ENCODE results near the gene HSPB1. TPM values are rescaled to one million over a fixed set of nuclear protein-coding genes. Genes with fewer than 3 reads are reported as not detected.
"Not testable (repeated sequence)": the region's sequence is repeated elsewhere in the genome, so short reads cannot be mapped to it uniquely, and the experiment has no call there.

Gene HSPB1
- total RNA-seq, 1 donor from 2014 or later: 80.4 TPM

- Histone ChIP-seq H3K4me3 (ENCODE audit: low read length in 3 of 3) (peak overlapping the region; percentile 31 to 43 (median 40)), H3K9ac (ENCODE audit: low read depth in 1 of 3, low read length in 3 of 3) (peak overlapping the region in 1 of 3 donors; percentile 55), H3K27ac (ENCODE audit: low read depth, low read length) (no peak overlapping the region), H3K4me1 (ENCODE audit: control insufficient read depth in 3 of 3, insufficient read depth in 3 of 3, low read length in 3 of 3) (no peaks in the 10 kb centered on the region), H3K27me3 (ENCODE audit: control insufficient read depth in 3 of 3, insufficient read depth in 3 of 3, low read length in 3 of 3) (peaks cover 14 to 36% (median 29%) of the 10 kb centered on the region in 3 donors), H3K36me3 (ENCODE audit: control insufficient read depth in 3 of 3, insufficient read depth in 3 of 3, low read length in 3 of 3) (no peaks in the 10 kb centered on the region), H3K9me3 (ENCODE audit: control insufficient read depth in 3 of 3, low read length in 3 of 3) (no peaks in the 10 kb centered on the region)
Measured at GRCh38 chr7:76281006-76281705, 21.3 kb upstream of the HSPB1 start.

GRCh38 chr7:76281706-76282343, 20.6 kb upstream of the HSPB1 start:
- peak overlapping the region in 1 of 3 donors; percentile 32 for H3K9ac ChIP-seq (ENCODE audit: low read depth in 1 of 3, low read length in 3 of 3)
- H3K36me3 ChIP-seq (ENCODE audit: control insufficient read depth in 3 of 3, insufficient read depth in 3 of 3, low read length in 3 of 3): no peaks in the 10 kb centered on the region
- H3K4me3 ChIP-seq (ENCODE audit: low read length in 3 of 3): peak overlapping the region in 1 of 3 donors; percentile 30
- no peak overlapping the region for H3K27ac ChIP-seq (ENCODE audit: low read depth, low read length)
- H3K4me1 ChIP-seq (ENCODE audit: control insufficient read depth in 3 of 3, insufficient read depth in 3 of 3, low read length in 3 of 3): no peaks in the 10 kb centered on the region
- peaks cover 14 to 31% (median 23%) of the 10 kb centered on the region in 3 donors for H3K27me3 ChIP-seq (ENCODE audit: control insufficient read depth in 3 of 3, insufficient read depth in 3 of 3, low read length in 3 of 3)
- no peaks in the 10 kb centered on the region for H3K9me3 ChIP-seq (ENCODE audit: control insufficient read depth in 3 of 3, low read length in 3 of 3)

GRCh38 chr7:76282344-76283253, 19.9 kb upstream of the HSPB1 start:
- Histone ChIP-seq H3K9ac (ENCODE audit: low read depth in 1 of 3, low read length in 3 of 3) (peak overlapping the region in 1 of 3 donors; percentile 16), H3K36me3 (ENCODE audit: control insufficient read depth in 3 of 3, insufficient read depth in 3 of 3, low read length in 3 of 3) (no peaks in the 10 kb centered on the region), H3K27ac (ENCODE audit: low read depth, low read length) (no peak overlapping the region), H3K27me3 (ENCODE audit: control insufficient read depth in 3 of 3, insufficient read depth in 3 of 3, low read length in 3 of 3) (peaks cover 14 to 28% (median 19%) of the 10 kb centered on the region in 3 donors), H3K9me3 (ENCODE audit: control insufficient read depth in 3 of 3, low read length in 3 of 3) (no peaks in the 10 kb centered on the region), H3K4me1 (ENCODE audit: control insufficient read depth in 3 of 3, insufficient read depth in 3 of 3, low read length in 3 of 3) (no peaks in the 10 kb centered on the region), H3K4me3 (ENCODE audit: low read length in 3 of 3) (peak overlapping the region in 1 of 3 donors; percentile 40)

DNA sequence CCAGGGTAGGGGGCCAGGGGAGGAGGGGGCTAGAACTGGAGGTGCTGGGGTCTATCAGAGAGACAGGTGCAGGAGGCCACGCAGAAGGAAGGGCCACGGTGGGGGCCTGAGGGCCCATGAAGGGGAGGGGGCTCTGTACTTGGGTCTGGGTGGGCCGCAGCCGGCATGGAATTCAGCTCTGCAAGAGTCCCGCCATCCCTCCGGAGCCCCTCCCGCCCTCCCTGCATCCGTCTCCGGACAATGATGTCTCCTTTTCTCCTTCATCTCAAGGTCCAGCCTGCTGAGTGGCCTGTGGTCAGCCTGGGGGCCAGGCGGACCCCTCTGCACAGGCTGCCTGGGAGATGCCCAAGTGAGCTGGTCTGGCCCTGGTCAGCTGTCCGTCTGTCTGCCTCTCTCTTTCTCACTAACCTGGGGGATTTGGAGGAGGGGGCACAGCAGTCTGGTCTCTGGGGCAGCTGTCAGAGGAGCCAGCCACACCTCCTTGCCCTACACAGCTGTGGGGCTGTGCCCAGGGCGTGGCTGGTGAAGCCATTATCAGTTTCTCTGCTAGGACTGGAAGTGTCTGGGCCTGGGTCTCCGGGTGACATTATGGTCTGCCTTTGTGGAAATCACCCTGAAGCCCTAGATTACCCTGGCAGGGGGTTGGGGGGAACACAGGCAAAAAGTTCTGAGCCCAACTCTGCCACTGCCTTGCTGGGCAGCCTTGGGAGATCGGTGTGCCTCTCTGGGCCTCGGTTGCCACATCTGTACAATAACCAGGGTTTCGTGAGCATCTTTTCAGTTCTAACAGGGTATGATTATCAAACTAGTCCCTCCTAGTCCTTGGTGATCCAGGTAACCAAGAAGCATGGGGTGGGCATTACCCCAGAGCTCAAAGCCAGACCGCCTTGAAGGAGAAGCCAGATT, 19.0 kb upstream of the HSPB1 start:
- H3K9ac ChIP-seq (ENCODE audit: low read depth in 1 of 3, low read length in 3 of 3): no peak overlapping the region
- peaks cover 14 to 28% (median 17%) of the 10 kb centered on the region in 3 donors for H3K27me3 ChIP-seq (ENCODE audit: control insufficient read depth in 3 of 3, insufficient read depth in 3 of 3, low read length in 3 of 3)
- no peaks in the 10 kb centered on the region for H3K36me3 ChIP-seq (ENCODE audit: control insufficient read depth in 3 of 3, insufficient read depth in 3 of 3, low read length in 3 of 3)
- no peaks in the 10 kb centered on the region for H3K4me1 ChIP-seq (ENCODE audit: control insufficient read depth in 3 of 3, insufficient read depth in 3 of 3, low read length in 3 of 3)
- H3K9me3 ChIP-seq (ENCODE audit: control insufficient read depth in 3 of 3, low read length in 3 of 3): no peaks in the 10 kb centered on the region
- no peak overlapping the region for H3K4me3 ChIP-seq (ENCODE audit: low read length in 3 of 3)
- no peak overlapping the region for H3K27ac ChIP-seq (ENCODE audit: low read depth, low read length)

DNA sequence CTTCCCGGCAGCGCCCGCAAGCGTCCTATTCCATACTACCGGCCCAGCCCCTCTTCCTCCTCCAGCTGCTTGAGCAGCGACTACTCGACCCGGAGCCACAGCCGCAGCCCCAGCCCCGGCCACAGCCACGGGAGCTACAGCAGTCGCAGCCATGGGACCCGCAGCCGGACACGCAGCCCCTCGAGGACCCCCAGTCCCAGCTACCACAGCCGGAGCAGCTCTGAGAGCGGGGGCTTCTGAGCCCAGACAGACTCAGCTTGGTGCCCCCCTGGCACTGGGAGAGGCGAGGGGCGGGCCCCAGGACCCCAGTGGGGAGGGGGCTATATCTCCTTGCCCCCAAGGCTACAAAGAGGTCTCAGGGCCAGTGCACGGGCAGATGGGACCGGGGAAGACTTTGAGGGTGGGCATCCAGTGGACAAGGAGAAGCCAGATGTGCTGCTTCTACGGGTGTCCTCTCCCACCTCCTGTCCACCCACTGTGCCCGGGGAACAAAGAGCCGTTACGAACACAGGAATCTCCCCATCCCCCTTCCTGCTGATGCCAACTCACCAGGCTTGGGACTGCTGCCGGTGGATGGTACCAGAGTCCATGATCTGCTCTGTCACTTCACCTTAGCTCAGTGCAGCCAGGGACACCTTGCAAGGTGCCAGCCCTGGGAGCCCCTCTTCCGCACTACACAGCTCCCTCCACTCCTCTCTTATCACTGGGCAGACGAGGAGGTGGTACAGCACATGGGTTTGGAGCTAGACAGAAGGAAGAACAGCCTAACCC, 16.7 kb upstream of the HSPB1 start:
- Histone ChIP-seq H3K27me3 (ENCODE audit: control insufficient read depth in 3 of 3, insufficient read depth in 3 of 3, low read length in 3 of 3) (peaks cover 10 to 28% (median 11%) of the 10 kb centered on the region in 3 donors), H3K9ac (ENCODE audit: low read depth in 1 of 3, low read length in 3 of 3) (no peak overlapping the region), H3K4me3 (ENCODE audit: low read length in 3 of 3) (no peak overlapping the region), H3K4me1 (ENCODE audit: control insufficient read depth in 3 of 3, insufficient read depth in 3 of 3, low read length in 3 of 3) (no peaks in the 10 kb centered on the region), H3K27ac (ENCODE audit: low read depth, low read length) (no peak overlapping the region), H3K36me3 (ENCODE audit: control insufficient read depth in 3 of 3, insufficient read depth in 3 of 3, low read length in 3 of 3) (no peaks in the 10 kb centered on the region), H3K9me3 (ENCODE audit: control insufficient read depth in 3 of 3, low read length in 3 of 3) (no peaks in the 10 kb centered on the region)

GRCh38 chr7:76286842-76287403, 15.6 kb upstream of the HSPB1 start:
- Histone ChIP-seq H3K4me3 (ENCODE audit: low read length in 3 of 3) (no peak overlapping the region), H3K9me3 (ENCODE audit: control insufficient read depth in 3 of 3, low read length in 3 of 3) (no peaks in the 10 kb centered on the region), H3K4me1 (ENCODE audit: control insufficient read depth in 3 of 3, insufficient read depth in 3 of 3, low read length in 3 of 3) (peaks cover 5 to 8% (median 7%) of the 10 kb centered on the region in 3 donors), H3K36me3 (ENCODE audit: control insufficient read depth in 3 of 3, insufficient read depth in 3 of 3, low read length in 3 of 3) (no peaks in the 10 kb centered on the region), H3K27me3 (ENCODE audit: control insufficient read depth in 3 of 3, insufficient read depth in 3 of 3, low read length in 3 of 3) (peaks cover 8 to 23% (median 9%) of the 10 kb centered on the region in 3 donors), H3K9ac (ENCODE audit: low read depth in 1 of 3, low read length in 3 of 3) (no peak overlapping the region), H3K27ac (ENCODE audit: low read depth, low read length) (no peak overlapping the region)

- not testable (repeated sequence) for H3K36me3 ChIP-seq (ENCODE audit: control insufficient read depth in 3 of 3, insufficient read depth in 3 of 3, low read length in 3 of 3); H3K9me3 ChIP-seq (ENCODE audit: control insufficient read depth in 3 of 3, low read length in 3 of 3); H3K27me3 ChIP-seq (ENCODE audit: control insufficient read depth in 3 of 3, insufficient read depth in 3 of 3, low read length in 3 of 3)
- Histone ChIP-seq H3K4me1 (ENCODE audit: control insufficient read depth in 3 of 3, insufficient read depth in 3 of 3, low read length in 3 of 3) (peaks cover 25 to 41% (median 39%) of the 10 kb centered on the region in 3 donors), H3K4me3 (ENCODE audit: low read length in 3 of 3) (peak overlapping the region in 1 of 3 donors; percentile 13), H3K27ac (ENCODE audit: low read depth, low read length) (peak overlapping the region; percentile 97), H3K9ac (ENCODE audit: low read depth in 1 of 3, low read length in 3 of 3) (peak overlapping the region in 1 of 3 donors; percentile 85)
Measured at GRCh38 chr7:76290847-76291350, 11.6 kb upstream of the HSPB1 start.

DNA sequence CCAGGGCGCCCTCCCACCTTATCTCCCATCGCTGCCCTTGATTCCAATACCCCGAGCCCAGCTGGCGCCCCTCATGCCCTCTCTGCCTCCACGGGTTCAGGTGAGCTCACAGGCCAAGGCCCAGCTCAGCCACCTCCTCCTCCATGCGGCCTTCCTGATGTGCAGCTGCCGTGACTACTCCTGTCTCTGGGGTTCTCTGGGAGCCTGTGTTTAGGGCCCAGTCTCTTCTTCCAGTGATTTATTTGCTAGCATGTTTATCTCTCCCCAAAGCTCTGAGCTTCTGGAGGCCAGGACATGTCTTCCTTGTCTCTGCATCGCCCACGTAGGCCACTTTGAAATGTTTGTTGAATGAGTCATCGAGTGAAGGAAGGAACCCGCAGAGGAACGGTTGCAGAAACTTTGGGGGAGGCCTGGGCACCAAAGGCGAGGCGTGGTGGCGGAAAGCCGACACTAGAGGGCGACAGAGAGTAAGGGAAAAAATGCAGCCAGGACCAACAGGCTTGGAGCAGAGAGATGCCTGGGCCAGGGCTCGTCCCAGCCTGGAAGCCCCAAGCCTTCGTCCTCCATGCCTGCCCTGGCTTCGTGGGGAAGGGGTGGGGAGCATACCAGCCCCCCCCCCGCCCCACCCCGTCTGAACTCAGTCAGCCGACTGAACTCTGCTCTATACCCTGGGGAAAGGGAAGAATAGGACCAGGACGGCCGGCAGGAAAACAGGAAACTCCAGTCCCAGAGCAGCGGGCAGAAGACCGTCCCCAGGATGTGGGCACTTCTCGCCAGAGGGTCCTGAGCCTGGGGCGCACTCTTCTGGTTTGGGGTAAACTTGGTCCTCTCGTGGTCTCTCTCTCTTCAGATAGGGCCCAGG, 10.9 kb upstream of the HSPB1 start:
- Histone ChIP-seq H3K27ac (ENCODE audit: low read depth, low read length) (peak overlapping the region; percentile 97), H3K9ac (ENCODE audit: low read depth in 1 of 3, low read length in 3 of 3) (peak overlapping the region; percentile 85 to 86 (median 85)), H3K4me1 (ENCODE audit: control insufficient read depth in 3 of 3, insufficient read depth in 3 of 3, low read length in 3 of 3) (peaks cover 25 to 44% (median 39%) of the 10 kb centered on the region in 3 donors), H3K4me3 (ENCODE audit: low read length in 3 of 3) (peak overlapping the region; percentile 64 to 70 (median 66)), H3K27me3 (ENCODE audit: control insufficient read depth in 3 of 3, insufficient read depth in 3 of 3, low read length in 3 of 3) (no peaks in the 10 kb centered on the region), H3K9me3 (ENCODE audit: control insufficient read depth in 3 of 3, low read length in 3 of 3) (no peaks in the 10 kb centered on the region), H3K36me3 (ENCODE audit: control insufficient read depth in 3 of 3, insufficient read depth in 3 of 3, low read length in 3 of 3) (no peaks in the 10 kb centered on the region)

All from skeletal muscle tissue (tissue), 4 donors.